Measurements from ENCODE around the gene FSTL4.

DNA sequence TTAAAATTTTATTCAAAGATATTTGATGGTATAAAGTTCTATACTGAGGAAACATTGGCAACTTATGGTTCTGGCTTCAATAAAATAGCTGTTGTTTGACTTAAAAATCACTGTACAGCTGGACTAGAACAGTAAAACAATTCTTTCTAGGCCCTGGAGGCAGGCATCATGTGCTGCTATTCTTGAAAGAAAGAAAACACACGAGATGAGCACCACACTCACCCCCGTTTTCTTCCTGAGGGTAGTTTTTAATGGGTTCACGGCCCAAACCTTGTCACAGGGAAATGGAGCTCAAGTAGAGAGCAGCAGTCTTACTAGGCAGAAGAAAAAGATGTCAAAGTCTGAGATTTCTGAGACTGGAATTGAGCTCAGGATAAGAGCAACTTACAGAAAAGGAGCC lies 68.0 kb downstream of the FSTL4 start:
- TF ChIP-seq, protein P1, sequence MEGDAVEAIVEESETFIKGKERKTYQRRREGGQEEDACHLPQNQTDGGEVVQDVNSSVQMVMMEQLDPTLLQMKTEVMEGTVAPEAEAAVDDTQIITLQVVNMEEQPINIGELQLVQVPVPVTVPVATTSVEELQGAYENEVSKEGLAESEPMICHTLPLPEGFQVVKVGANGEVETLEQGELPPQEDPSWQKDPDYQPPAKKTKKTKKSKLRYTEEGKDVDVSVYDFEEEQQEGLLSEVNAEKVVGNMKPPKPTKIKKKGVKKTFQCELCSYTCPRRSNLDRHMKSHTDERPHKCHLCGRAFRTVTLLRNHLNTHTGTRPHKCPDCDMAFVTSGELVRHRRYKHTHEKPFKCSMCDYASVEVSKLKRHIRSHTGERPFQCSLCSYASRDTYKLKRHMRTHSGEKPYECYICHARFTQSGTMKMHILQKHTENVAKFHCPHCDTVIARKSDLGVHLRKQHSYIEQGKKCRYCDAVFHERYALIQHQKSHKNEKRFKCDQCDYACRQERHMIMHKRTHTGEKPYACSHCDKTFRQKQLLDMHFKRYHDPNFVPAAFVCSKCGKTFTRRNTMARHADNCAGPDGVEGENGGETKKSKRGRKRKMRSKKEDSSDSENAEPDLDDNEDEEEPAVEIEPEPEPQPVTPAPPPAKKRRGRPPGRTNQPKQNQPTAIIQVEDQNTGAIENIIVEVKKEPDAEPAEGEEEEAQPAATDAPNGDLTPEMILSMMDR (IDR thresholded peaks at IDR 0.05; ENCODE audit: borderline replicate concordance, extremely low read depth, low read length, poor library complexity, severe bottlenecking) = no peak
- no peak for TF ChIP-seq EZH2 (IDR thresholded peaks at IDR 0.05; ENCODE audit: borderline replicate concordance, low read depth, low read length, severe bottlenecking)
